ENCODE results near the gene SIGLEC1. TPM values are rescaled to one million over a fixed set of nuclear protein-coding genes. Genes with fewer than 3 reads are reported as not detected.

The SIGLEC1 gene
- total and polyA plus RNA-seq, 2 donors (not counting 3 experiments of a cell fraction or from before 2014, with no cell fraction given): not detected

DNA sequence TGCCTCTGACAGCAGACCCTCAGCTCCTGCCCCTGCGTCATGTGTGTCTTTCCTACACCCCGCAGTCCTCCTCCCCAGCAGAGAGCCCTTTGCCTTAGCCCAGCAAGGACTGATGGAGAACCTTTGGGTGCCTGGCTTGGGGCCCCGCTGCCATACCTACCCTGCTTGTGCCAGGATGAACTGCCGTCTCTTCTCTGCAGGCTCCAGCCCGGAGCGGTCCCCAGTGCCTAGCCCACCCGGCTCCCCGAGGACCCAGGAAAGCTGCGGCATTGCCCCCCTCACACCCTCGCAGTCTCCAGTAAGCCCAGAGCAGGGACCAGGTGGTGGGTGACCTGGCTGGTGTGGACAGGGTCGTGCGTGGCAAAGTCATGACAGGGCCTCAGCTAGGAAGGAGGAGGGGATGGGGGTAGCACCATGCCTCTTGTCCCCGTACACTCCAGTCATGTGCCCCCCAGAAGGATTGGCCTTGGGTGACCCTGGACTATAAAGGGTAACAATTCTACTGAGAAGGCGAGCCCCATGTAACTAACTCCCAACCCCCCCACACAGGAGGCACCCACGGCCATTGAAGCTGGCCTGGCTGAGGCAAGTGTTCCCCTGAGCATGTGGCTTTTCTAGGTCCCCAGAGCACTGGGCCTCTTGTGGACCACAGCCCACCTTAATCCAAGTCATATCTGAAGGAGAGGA, 28.4 kb upstream of the SIGLEC1 start:
- intact Hi-C loops (cut with micrococcal nuclease) (no loop called here), dilution Hi-C loops (cut with MboI; ENCODE audit: extremely low pct_ligation_motif_present, low sequenced_read_pairs) (no loop called here)
- POLR2A ChIA-PET: no interaction called here
- Histone ChIP-seq H3K27ac (ENCODE audit: insufficient read depth, low read depth, low read length) (no peak overlapping the region), H3K9ac (replicated peaks; ENCODE audit: extremely low read depth, insufficient read depth, low read length) (no peak overlapping the region), H3K27me3 (ENCODE audit: control insufficient read depth in 2 of 2, insufficient read depth in 2 of 2, low read length in 2 of 2) (no peaks in the 10 kb centered on the region), H3K4me3 (replicated peaks in 1 of 3; ENCODE audit: insufficient read depth in 1 of 3, low read depth in 1 of 3, low read length in 3 of 3) (no peak overlapping the region), H4K20me1 (replicated peaks; ENCODE audit: control insufficient read depth, extremely low read depth, insufficient read depth, low read length) (no peaks in the 10 kb centered on the region), H3K4me1 (ENCODE audit: control insufficient read depth, extremely low read depth, insufficient read depth, low read length) (peaks cover 12% of the 10 kb centered on the region), H3K36me3 (ENCODE audit: control insufficient read depth in 2 of 2, extremely low read depth in 1 of 2, insufficient read depth in 2 of 2, low read length in 2 of 2) (no peaks in the 10 kb centered on the region), H3K9me1 (replicated peaks; ENCODE audit: control insufficient read depth, extremely low read depth, insufficient read depth, low read length) (no peaks in the 10 kb centered on the region), H3K4me2 (ENCODE audit: insufficient read depth, low read length) (no peak overlapping the region), H3K9me3 (replicated peaks; ENCODE audit: control insufficient read depth, insufficient read depth, low read length) (no peaks in the 10 kb centered on the region), H2AFZ (ENCODE audit: low read depth, low read length) (no peak overlapping the region), H3K79me2 (ENCODE audit: control insufficient read depth, insufficient read depth, low read length) (no peaks in the 10 kb centered on the region)
- no TSS peak for BruUV-seq (replicated peaks)
- DNase-seq (ENCODE audit: low read depth, low spot score) (no peak), FAIRE-seq (no peak)
- TF ChIP-seq EZH2 (IDR thresholded peaks at IDR 0.05; ENCODE audit: borderline replicate concordance, low read depth, low read length, severe bottlenecking) (no peak), MYC (IDR thresholded peaks at IDR 0.05; ENCODE audit: low read depth, low read length) (no peak), POLR2A (IDR thresholded peaks at IDR 0.05; ENCODE audit: low read depth, low read length) (no peak)
- TF ChIP-seq, protein P1, sequence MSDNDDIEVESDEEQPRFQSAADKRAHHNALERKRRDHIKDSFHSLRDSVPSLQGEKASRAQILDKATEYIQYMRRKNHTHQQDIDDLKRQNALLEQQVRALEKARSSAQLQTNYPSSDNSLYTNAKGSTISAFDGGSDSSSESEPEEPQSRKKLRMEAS (IDR thresholded peaks at IDR 0.05; ENCODE audit: insufficient read depth, insufficient read length): no peak
- TF ChIP-seq, protein P2, sequence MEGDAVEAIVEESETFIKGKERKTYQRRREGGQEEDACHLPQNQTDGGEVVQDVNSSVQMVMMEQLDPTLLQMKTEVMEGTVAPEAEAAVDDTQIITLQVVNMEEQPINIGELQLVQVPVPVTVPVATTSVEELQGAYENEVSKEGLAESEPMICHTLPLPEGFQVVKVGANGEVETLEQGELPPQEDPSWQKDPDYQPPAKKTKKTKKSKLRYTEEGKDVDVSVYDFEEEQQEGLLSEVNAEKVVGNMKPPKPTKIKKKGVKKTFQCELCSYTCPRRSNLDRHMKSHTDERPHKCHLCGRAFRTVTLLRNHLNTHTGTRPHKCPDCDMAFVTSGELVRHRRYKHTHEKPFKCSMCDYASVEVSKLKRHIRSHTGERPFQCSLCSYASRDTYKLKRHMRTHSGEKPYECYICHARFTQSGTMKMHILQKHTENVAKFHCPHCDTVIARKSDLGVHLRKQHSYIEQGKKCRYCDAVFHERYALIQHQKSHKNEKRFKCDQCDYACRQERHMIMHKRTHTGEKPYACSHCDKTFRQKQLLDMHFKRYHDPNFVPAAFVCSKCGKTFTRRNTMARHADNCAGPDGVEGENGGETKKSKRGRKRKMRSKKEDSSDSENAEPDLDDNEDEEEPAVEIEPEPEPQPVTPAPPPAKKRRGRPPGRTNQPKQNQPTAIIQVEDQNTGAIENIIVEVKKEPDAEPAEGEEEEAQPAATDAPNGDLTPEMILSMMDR (IDR thresholded peaks at IDR 0.05; ENCODE audit: extremely low read depth in 1 of 2, insufficient read depth in 1 of 2, low read depth in 1 of 2, low read length in 2 of 2): no peak
- CTCF ChIA-PET: interaction anchor here (1.0 to 3.3 kb wide), 8 partner anchors 9 to 114 kb away, joined by 3 to 18 read pairs (median 5); no protein-coding TSS in a partner anchor
